Activated T-cell treated with anti-CD3 and anti-CD28 coated beads, Interleukin-2, amount 50 U/mL, for 1 hour (primary cell): ENCODE measurements around the gene SAP30L.
A peak's percentile ranks its signal among the peaks of the same experiment; 100 is the strongest.

ENCODE experiments used
- DNase-seq: peaks from one replicate; pipeline ENCODE4 v3.0.0-alpha.2; 2020

The SAP30L gene

DNA sequence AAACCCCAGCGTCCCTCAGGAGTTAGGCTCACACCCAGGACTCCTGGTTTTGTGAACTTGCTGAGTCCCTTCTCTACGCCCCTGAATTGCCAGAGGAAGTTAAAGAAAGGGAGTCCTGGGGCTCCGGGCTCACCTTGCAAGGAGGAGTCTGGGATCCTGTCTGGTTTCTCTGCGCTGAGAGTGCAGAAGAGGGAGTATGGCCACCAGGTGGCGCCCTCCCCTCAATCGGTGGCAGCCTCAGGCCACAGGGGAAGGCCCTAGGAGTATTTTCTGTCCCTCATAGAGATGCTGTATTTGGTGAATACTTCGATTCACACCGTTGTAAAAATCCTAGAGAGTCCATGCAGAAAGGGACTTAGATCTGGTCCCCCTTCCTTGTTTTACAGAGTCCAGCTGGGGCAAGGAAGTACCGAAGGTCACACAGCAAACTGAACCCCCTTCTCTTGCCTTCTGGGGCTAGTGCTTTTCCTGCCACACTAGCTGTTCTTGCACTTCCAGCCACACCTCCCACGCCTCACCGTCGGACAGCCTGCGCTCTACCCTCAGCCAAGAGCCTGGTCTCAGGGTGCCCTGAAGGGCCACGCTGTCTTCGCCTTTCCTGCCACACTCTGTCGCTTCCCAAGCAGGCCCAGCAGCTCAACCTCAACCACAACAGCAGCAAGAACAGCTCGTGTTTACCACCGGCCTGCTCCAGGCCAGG, 22.0 kb downstream of the SAP30L start:
- DNase-seq = peak; percentile 76

DNA sequence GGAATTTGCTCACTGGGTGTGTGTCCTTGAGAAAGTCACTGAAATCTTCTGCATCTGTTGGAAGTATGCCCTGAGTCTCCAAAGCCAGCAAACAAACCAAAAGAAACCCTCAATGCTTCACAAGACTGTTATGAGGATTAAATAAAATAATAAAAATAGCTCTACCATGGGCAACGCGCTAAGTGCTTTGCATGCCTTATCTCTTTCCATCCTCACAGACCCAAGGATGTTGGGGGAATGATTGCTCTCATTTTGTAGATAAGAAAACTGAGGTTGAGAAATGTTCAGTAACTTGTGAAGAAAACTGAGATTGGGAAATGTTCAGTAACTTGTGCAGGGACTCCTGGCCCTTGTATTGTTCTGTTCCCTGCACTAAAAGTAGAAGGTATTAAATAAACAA, 24.3 kb downstream of the SAP30L start:
- DNase-seq = no peak

DNA sequence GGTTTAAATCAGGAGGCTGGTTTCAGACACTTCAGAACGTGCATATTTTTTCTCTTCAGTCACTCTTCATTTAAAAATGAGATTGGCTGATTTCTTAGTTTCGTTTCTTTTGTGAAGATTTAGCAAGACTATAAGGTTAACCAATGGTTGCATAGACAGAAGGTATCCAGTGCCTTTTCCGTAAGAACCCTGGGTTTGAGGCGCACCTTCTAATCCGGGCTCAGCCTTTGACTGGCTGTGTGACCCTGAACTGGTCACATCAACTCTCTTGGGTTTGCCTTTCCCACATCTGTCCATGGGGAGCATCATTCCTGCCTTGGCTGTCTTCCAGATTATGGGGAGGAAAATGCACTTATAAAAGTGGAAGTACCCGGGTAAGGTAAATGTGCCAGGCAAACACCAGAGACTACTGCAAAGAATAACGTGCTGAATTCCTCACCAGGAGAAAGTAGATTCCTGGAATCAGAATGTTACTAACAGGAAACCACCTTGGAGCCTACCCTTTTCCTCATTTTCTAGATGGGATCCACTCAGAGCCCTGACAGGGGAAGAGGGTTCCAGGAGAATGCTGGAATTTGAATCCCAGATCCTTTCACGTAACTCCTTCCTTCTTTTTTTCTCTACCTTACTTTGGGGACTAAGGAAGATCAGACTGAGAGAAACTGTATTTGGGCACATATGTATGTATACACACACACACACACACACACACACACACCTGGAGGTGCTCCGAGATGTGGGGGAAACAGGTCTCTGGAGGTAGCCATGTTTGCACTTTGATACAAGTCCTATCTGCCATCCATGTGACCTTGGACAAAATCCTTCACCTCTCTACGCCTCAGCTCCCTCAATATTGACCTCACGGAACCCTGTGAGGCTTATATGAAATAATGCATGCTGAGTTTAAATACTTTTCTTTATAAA, 25.4 kb downstream of the SAP30L start:
- DNase-seq = no peak

DNA sequence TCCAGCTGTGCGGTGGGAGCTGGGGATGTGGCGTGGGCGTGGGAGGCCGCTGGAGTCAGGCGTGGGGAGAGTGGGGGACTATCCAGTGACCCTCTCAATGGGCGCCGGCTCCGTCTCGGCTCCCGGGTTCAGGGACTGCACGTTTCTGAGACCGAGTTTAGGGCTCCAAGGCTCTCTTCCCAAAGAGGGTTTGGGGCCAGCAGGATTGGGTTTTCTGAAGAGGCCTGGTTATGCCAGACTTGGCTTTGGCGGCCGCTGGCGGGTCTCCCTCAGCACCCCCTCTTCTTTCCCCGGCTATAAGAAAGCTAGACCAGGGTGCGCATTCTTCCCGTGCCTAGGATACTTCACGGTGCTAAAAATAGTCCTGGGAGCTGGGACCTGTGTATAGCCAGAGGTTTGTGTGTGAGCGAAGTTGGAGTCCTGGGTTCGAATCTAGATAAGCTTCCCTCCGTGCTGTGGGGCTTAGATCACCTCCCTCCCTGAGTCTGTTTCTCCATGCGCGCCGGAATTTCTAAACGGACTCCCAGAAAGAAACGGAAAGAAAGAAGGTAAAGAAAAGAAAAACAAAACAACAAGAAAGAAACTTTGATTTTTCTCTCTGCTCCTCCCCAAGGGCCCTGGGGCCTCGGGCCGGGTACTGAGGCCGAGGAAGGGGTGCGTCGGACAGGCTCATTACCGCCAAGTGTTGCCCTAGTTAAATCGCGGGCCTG, 27.2 kb downstream of the SAP30L start:
- no peak for DNase-seq

- DNase-seq = no peak
These were observed 27.9 kb downstream of the SAP30L start for GRCh38 chr5:154473581-154474283.

DNA sequence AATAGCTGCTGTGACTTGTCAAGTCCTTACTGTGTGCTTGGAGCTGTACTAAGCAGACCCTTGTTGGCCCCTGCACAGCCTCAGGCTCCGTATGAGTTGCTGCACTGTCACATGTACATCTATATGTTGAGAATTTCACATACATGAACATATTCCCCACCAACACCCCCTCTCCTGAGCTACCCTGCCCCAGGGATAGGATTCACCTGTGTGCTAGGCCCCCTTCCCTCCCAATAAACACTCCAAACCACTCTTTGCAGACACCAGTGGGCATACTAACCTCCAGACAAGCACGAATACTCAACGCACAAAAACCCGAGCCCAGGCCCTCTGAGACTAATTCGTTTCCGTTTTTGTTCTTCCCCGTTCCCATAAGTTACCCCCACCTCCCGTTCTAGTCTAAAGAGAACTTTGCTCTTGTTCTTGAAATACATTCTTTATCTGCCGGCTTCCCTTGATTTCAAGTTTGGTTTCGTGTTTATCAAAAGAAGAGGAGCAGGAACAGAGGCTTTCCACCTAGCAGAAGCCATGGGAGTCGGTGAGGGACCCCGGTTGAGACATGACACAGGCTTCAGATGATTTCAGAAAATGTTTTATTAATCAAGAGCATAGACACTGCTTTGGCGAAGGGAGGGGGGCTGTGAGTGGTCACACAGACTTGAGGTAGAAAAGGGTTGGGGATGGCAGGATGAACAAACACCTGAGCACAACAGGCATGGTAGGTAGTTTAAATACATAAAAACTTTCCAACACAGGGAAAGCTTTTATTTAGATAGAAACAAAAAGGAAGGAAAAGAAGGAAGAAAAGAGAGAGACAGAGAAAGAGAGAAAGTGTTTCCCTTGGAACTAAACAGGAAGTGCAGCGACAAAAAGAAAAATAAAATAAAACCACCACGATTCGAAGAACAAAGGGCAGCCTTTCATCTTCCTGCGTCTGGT, 28.9 kb downstream of the SAP30L start:
- no peak for DNase-seq

DNA sequence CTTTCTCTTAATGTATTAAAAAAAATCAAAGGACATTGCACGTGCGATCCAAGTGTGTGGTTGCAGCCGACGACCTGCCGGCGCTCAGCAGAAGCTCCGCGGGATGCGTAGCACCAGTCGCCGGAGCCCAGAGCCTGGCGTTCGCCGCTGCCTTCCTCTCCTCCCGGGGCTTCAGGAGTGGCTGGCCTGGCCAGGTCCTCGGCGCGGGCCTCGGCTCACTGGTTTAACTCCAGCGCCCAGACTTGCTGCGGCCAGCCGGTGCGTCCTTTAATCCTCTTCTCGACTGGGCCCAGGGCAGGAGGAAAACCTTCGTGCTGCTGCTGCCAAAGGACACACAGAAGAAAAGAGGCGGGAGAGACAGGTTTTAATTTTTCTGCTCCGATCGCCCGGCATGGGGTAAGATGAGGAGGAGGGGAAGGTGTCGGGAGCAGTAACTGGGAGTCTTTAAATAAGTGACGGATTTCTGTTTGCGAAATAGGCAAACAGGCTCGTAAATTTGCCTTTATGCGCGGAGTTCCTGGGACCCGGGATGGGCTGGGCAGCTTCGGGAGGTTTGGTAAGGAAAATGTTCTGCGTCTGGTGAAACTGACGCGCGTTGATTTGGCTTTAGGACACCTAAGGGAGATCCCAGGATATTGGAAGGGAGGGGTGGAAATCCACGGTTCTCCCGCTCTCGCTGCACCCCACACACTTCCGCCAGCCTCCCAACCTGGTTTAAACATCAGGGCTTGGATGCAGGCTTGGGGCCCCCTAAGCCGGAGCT, 30.0 kb downstream of the SAP30L start:
- no peak for DNase-seq

GRCh38 chr5:154476354-154477205, 30.8 kb downstream of the SAP30L start:
- DNase-seq = no peak

- no peak for DNase-seq
These were observed 31.8 kb downstream of the SAP30L start for GRCh38 chr5:154477382-154478223.

- DNase-seq = no peak
These were observed 32.4 kb downstream of the SAP30L start, which contains the start of gene HAND1 for GRCh38 chr5:154478224-154478565. Gene HAND1 (minus strand): TSS chr5:154478227. CDS start chr5:154478008, 219 bp downstream.

DNA sequence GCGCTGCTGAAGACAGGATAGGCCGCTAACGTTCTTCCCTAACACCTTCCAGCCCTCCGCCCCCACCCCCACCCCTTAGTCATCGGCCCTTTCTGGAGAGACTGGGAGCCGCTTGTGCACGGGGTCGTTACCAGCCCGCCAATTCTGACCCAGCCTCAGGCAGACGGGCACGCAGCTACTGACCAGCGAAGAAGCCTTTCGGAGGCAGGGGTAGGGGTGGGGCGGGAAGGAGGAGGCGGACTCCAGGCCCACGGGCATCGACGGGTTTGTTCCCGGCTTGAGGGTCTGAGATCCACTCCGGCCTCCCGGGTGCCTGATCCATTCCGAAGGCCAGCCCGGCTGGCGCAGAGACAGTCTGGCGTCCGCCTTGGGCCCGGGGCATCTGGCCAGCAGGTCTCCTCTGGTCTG, 33.0 kb downstream of the SAP30L start:
- DNase-seq = no peak

GRCh38 chr5:154479160-154479943, 33.6 kb downstream of the SAP30L start:
- DNase-seq = no peak

- DNase-seq = no peak
These were observed 34.4 kb downstream of the SAP30L start for GRCh38 chr5:154479944-154480750.

DNA sequence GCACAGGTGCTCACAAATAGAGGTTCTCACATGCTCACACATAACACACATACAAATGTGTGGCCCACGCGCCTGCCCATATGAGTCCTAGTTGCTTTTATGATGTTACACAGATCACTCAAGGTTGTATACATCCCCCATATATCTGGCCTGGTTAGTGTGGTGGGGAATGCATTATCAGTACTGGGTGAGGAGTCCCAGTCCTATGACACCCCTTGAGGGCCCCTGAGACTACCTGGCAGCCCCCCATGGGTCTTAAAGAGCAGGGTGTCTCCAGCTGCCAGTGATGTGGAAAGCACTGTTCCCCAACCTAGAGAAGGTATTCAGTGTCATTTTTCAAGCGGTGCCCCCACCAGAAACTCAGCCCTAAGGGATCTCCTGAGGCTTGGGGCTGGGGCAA, 35.0 kb downstream of the SAP30L start:
- DNase-seq = no peak

- no peak for DNase-seq
These were observed 36.0 kb downstream of the SAP30L start for GRCh38 chr5:154481584-154482381.
